ENCODE data around the gene FXYD4.
"Not testable (repeated sequence)": the region's sequence is repeated elsewhere in the genome, so short reads cannot be mapped to it uniquely, and the experiment has no call there.

The FXYD4 gene, protein sequence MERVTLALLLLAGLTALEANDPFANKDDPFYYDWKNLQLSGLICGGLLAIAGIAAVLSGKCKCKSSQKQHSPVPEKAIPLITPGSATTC

DNA sequence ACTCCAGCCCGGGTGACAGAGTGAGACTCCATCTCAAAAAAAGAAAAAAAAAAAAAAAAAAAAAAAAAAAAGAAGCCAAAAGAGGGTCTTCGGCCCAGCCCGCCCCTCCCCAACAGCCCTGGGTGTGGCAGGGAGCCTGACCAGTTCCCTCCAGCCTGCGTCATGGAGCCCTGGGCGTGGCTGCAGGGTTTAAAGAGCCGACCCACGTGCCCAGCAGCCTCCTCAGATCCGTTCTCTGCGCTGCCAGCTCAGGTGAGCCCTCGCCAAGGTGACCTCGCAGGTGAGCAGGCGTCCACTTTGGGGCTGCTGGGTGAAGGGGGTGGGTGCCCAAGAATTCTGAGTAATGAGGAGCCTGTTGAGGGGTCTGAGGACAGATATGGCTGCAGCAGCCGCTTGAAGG is at the start of gene FXYD4:
TSS of gene FXYD4 (plus strand) at position 219 of the 400 bp plus-strand sequence. CDS start 2,111 bp downstream, outside the sequence.
- DNase-seq (ENCODE audit: low read depth): no peak

DNA sequence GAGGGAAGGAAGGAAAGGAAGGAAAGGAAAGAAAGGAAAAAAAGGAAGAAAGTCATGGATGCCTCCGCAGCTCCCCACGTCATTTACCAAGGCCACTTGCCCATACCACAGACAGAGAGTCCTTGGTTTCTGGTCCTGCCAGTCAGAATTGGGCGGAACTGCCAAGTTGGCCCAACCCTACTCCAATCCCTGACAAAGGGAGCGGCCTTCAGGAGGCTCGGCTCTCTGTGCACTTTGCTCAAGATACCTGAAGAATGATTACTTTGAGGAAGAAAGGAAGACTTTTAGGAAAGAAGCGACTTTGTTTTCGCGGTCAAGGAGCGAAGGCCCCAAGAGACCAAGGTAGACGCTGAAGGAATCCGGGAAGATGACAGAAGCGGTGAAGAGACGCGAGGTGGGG is 49.1 kb upstream of the FXYD4 start:
- DNase-seq (ENCODE audit: low read depth): no peak

- DNase-seq (ENCODE audit: low read depth): peak; percentile 64
Observed at GRCh38 chr10:43322769-43323168, 48.7 kb upstream of the FXYD4 start.

GRCh38 chr10:43323245-43323644 is 48.2 kb upstream of the FXYD4 start:
- no peak for DNase-seq (ENCODE audit: low read depth)

DNA sequence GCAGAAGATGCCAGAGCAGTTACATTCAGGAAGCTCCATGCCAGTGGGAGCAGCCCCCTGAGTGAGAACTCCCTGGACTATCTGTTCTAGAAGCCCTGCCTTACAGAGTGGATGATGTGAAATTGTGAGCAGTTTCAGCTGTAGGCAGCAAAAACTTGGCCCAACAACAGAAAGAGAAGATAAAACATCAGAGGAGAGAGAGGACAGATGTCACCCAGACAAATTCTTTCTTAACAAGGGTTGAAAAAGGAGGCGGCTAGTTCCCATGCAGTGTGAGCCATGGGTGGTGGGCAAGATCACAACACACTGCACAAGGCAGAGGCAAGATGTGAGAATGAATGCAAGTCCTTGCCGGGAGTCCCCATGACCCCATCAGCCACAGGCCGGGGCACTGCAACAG is 46.6 kb upstream of the FXYD4 start:
- DNase-seq (ENCODE audit: low read depth): no peak

DNA sequence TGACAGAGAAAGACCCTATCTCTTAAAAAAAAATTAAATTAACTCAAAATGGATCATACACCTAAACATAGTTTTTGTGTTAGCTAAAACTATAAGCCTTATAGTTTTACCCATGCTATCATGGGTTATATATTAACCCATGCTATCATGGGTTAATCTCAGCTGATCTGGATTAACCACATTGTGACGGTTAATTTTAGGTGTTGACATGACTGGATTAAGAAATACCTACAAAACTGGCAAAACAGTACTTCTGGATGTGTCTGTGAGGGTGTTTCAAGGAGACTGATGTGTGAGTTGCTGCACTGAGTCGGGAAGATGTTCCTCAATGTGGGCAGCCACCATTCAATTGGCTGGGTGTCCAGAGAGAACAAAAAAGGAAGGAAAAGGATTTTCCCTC is 44.3 kb upstream of the FXYD4 start:
- DNase-seq (ENCODE audit: low read depth): no peak

DNA sequence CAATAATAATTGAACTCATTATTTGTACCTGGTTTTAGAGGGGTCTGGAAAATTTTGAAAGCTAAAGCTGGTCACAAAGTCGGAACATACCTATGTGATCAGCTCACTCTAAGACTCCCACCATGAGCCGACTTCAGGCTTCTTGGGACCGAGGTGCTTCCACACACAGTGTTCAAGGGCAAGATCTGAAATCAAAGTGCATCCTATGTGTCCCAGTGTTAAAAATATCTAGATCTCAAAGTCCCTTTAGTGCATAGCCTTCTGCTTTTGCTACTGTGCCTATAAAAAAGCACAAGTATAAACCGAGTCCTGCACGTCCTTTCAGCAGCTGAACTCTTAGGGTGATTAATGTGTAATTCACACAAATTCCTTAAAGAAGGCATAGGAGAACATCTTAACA is 43.5 kb upstream of the FXYD4 start:
- no peak for DNase-seq (ENCODE audit: low read depth)

DNA sequence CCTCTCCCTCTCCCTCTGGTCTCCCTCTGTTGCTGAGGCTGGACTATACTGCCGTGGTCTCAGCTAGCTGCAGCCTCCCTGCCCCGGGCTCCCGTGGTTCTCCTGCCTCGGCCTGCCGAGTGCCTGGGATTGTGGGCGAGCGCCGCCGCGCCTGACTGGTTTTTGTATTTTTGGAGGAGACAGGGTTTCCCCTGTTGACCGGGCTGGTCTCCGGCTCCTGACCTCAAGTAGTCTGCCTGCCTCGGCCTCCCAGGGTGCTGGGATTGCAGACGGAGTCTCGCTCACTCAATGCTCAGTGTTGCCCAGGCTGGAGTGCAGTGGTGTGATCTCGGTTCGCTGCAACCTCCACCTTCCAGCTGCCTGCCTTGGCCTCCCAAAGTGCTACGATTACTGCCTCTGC is 42.6 kb upstream of the FXYD4 start:
- not testable (repeated sequence) for DNase-seq (ENCODE audit: low read depth)

- DNase-seq (ENCODE audit: low read depth): not testable (repeated sequence)
Observed at GRCh38 chr10:43329246-43329885, 42.1 kb upstream of the FXYD4 start.

DNA sequence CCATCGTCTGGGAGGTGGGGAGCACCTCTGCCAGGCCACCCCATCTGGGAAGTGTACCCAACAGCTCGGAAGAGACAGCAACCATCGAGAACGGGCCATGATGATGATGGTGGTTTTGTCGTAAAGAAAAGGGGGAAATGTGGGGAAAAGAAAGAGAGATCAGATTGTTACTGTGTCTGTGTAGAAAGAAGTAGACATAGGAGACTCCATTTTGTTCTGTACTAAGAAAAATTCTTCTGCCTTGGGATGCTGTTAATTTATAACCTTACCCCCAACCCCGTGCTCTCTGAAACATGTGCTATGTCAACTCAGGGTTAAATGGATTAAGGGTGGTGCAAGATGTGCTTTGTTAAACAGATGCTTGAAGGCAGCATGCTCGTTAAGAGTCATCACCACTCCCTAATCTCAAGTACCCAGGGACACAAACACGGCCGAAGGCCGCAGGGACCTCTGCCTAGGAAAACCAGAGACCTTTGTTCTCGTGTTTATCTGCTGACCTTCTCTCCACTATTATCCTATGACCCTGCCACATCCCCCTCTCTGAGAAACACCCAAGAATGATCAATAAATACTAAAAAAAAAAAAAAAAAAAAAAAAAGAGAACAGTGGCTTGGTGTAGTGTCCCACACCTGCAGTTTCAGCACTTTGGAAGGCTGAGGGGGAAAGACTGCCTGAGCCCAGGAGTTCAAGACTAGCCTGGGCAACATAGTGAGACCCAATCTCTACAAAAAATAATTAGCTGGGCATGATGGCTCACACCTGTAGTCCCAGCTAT is 41.2 kb upstream of the FXYD4 start:
- not testable (repeated sequence) for DNase-seq (ENCODE audit: low read depth)

DNA sequence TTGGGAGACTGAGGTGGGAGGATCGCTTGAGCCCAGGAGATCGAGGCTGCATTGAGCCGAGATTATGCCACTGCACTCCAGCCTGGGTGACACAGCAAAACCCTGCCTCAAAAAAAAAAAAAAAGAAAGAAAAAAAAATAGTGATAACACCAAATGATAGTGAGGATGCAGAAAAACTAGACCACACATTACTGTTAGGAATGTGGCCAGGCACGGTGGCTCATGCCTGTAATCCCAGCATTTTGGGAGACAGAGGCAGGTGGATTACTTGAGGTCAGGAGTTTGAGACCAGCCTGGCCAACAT is 40.7 kb upstream of the FXYD4 start:
- DNase-seq (ENCODE audit: low read depth): not testable (repeated sequence)

GRCh38 chr10:43333653-43334052 is 37.8 kb upstream of the FXYD4 start:
- DNase-seq (ENCODE audit: low read depth): no peak

DNA sequence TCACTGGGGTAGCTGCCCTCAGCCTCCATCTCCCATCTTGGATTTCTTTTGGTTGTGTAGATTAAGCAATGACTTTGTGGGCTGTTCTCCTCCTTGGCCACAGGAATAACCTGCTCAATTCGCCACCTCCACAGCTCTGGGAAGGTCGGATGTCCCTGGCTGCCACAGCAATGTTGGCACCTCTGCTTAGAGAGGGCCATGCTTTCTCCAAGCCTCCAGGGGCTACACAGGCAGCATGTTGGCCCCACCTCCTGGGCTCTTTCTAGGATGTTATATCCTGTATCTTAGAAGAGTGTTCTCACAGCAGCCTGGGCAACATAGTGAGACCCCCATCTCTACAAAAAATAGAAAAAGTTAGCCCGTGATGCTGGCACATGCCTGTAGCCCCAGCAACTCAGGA is 35.4 kb upstream of the FXYD4 start:
- no peak for DNase-seq (ENCODE audit: low read depth)

- no peak for DNase-seq (ENCODE audit: low read depth)
Observed at GRCh38 chr10:43336641-43337318, 34.7 kb upstream of the FXYD4 start.

- DNase-seq (ENCODE audit: low read depth): not testable (repeated sequence)
Observed at GRCh38 chr10:43337536-43337935, 33.9 kb upstream of the FXYD4 start.

GRCh38 chr10:43338117-43338516 is 33.3 kb upstream of the FXYD4 start:
- DNase-seq (ENCODE audit: low read depth): no peak

- no peak for DNase-seq (ENCODE audit: low read depth)
Observed at GRCh38 chr10:43339136-43339535, 32.3 kb upstream of the FXYD4 start.

DNA sequence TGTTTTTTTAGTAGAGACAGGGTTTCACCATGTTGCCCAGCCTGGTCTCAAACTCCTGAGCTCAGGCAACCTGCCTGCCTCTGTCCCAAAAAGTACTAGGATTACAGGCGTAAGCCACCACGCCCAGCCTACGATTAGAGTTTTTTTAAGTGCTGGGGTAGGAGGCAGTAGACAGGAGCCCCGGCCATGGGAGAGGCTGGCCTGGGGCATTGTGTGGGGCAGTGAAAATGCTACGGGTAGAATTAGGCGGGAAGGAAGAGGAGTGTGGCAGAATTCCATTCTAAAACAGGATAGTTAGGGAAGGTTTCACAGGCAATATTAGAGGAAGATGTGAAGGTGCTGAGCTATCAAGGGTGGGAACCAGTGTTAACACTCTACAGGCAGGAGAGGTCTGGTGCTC is 31.3 kb upstream of the FXYD4 start:
- no peak for DNase-seq (ENCODE audit: low read depth)

DNA sequence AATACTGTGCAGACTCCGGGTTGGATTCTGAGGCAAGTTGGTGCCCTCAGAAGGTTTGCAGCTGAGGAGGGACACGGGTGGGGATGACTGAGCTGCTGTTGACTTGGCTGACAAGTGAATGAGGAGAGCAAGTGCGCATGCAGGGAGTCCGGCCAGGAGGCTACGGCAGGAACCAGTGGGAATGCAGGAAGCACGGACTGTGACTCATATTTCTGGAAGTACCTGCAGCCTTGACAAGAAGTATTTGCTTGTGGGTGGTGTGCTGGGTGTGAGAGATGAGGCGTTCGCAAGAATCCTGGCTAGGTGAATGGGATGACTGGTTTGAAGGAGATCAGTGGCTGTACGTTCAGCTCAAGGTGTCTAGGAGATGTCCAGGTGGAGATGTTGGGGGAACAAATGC is 30.8 kb upstream of the FXYD4 start:
- DNase-seq (ENCODE audit: low read depth): no peak

- DNase-seq (ENCODE audit: low read depth): no peak
Observed at GRCh38 chr10:43341450-43341849, 30.0 kb upstream of the FXYD4 start.

- no peak for DNase-seq (ENCODE audit: low read depth)
Observed at GRCh38 chr10:43342279-43343125, 28.9 kb upstream of the FXYD4 start.

GRCh38 chr10:43343126-43343525 is 28.3 kb upstream of the FXYD4 start:
- DNase-seq (ENCODE audit: low read depth): no peak

All from fibroblast of the conjunctiva (primary cell).